ENCODE data around the gene AP2A1. TPM values are rescaled to one million over a fixed set of nuclear protein-coding genes. Genes with fewer than 3 reads are reported as not detected.

AP2A1 gene
- total RNA-seq, 2 donors from 2014 or later: 43.5 to 45.9 TPM

DNA sequence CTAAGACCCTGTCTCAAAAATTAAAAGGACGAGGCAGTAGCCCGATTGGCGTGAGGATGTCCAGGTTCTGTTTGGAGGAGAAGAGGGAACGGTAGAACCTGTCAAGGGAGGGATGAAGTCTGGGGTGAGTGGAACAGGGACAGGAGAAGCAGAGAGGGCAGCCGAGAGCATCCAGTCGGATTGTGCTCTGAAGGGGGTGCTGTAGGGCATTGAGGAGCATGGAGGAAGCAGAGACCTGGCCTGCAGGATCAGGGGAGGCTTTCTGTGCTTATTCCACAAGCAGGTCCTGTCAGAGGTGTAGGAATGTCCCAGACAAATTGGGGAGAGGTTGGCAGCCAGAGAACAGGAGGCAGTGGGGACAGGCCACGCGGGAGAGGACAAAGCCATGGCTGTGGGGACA, 14.1 kb downstream of the AP2A1 start:
- Histone ChIP-seq H3K4me3 (no peak overlapping the region), H3K4me1 (no peaks in the 10 kb centered on the region), H3K9me3 (no peaks in the 10 kb centered on the region), H3K27me3 (no peaks in the 10 kb centered on the region), H3K27ac (no peak overlapping the region), H3K36me3 (replicated peaks in 1 of 2; ENCODE audit: insufficient read depth in 1 of 2, low read depth in 2 of 2) (peaks cover 0 to 6% of the 10 kb centered on the region in 2 donors)
- TF ChIP-seq, protein P1, sequence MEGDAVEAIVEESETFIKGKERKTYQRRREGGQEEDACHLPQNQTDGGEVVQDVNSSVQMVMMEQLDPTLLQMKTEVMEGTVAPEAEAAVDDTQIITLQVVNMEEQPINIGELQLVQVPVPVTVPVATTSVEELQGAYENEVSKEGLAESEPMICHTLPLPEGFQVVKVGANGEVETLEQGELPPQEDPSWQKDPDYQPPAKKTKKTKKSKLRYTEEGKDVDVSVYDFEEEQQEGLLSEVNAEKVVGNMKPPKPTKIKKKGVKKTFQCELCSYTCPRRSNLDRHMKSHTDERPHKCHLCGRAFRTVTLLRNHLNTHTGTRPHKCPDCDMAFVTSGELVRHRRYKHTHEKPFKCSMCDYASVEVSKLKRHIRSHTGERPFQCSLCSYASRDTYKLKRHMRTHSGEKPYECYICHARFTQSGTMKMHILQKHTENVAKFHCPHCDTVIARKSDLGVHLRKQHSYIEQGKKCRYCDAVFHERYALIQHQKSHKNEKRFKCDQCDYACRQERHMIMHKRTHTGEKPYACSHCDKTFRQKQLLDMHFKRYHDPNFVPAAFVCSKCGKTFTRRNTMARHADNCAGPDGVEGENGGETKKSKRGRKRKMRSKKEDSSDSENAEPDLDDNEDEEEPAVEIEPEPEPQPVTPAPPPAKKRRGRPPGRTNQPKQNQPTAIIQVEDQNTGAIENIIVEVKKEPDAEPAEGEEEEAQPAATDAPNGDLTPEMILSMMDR (IDR thresholded peaks at IDR 0.05): no peak
- no peak for TF ChIP-seq POLR2A (IDR thresholded peaks at IDR 0.05)
- intact Hi-C loops (cut with DNase I): no loop called here
- no peak for ATAC-seq
- 82 to 85% methylated on average over 8 of the region's 8 CpGs for WGBS, 2 donors
- DNase-seq: no peak

GRCh38 chr19:49781394-49781793, 14.6 kb downstream of the AP2A1 start:
- ATAC-seq (no peak), DNase-seq (no peak)
- no peaks in the 10 kb centered on the region for H3K9me3 ChIP-seq
- no peaks in the 10 kb centered on the region for H3K27me3 ChIP-seq
- no peaks in the 10 kb centered on the region for H3K4me1 ChIP-seq
- TF ChIP-seq POLR2A (IDR thresholded peaks at IDR 0.05): no peak
- TF ChIP-seq, protein P1 (IDR thresholded peaks at IDR 0.05): no peak
- 89 to 95% methylated on average over 7 of the region's 7 CpGs for WGBS, 2 donors
- no peak overlapping the region for H3K27ac ChIP-seq
- intact Hi-C loops (cut with DNase I): no loop called here
- peaks cover 0 to 6% of the 10 kb centered on the region in 2 donors for H3K36me3 ChIP-seq (replicated peaks in 1 of 2; ENCODE audit: insufficient read depth in 1 of 2, low read depth in 2 of 2)
- no peak overlapping the region for H3K4me3 ChIP-seq

DNA sequence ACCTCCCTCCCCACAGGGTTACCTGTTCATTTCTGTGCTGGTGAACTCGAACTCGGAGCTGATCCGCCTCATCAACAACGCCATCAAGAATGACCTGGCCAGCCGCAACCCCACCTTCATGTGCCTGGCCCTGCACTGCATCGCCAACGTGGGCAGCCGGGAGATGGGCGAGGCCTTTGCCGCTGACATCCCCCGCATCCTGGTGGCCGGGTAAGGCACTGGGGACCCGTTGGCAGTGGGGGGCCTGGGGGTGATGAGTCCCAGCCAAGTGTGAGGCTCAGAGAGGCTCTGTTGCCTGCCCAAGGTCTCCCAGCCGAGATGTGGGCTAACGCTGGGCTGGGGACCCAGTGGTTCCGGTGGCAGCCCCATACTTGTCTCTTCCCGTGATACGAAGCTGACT, 15.7 kb downstream of the AP2A1 start:
- Histone ChIP-seq H3K4me1 (no peaks in the 10 kb centered on the region), H3K27me3 (no peaks in the 10 kb centered on the region), H3K9me3 (no peaks in the 10 kb centered on the region), H3K36me3 (replicated peaks in 1 of 2; ENCODE audit: insufficient read depth in 1 of 2, low read depth in 2 of 2) (peaks cover 0 to 6% of the 10 kb centered on the region in 2 donors), H3K27ac (no peak overlapping the region), H3K4me3 (no peak overlapping the region)
- WGBS, 2 donors: 95 to 96% methylated on average over 14 to 18 of the region's 18 CpGs
- no peak for ATAC-seq
- intact Hi-C loops (cut with DNase I): no loop called here
- TF ChIP-seq, protein P1 (IDR thresholded peaks at IDR 0.05): no peak
- no peak for TF ChIP-seq POLR2A (IDR thresholded peaks at IDR 0.05)
- DNase-seq: no peak

- WGBS, 2 donors: 83 to 86% methylated on average over 8 to 9 of the region's 9 CpGs
- H3K36me3 ChIP-seq (replicated peaks in 1 of 2; ENCODE audit: insufficient read depth in 1 of 2, low read depth in 2 of 2): peaks cover 0 to 7% of the 10 kb centered on the region in 2 donors
- TF ChIP-seq, protein P1 (IDR thresholded peaks at IDR 0.05): no peak
- TF ChIP-seq POLR2A (IDR thresholded peaks at IDR 0.05): no peak
- H3K9me3 ChIP-seq: no peaks in the 10 kb centered on the region
- intact Hi-C loops (cut with DNase I): no loop called here
- ATAC-seq (no peak), DNase-seq (no peak)
- H3K27ac ChIP-seq: no peak overlapping the region
- H3K4me1 ChIP-seq: no peaks in the 10 kb centered on the region
- no peak overlapping the region for H3K4me3 ChIP-seq
- H3K27me3 ChIP-seq: no peaks in the 10 kb centered on the region
These were observed 19.6 kb downstream of the AP2A1 start for GRCh38 chr19:49786376-49786820.

DNA sequence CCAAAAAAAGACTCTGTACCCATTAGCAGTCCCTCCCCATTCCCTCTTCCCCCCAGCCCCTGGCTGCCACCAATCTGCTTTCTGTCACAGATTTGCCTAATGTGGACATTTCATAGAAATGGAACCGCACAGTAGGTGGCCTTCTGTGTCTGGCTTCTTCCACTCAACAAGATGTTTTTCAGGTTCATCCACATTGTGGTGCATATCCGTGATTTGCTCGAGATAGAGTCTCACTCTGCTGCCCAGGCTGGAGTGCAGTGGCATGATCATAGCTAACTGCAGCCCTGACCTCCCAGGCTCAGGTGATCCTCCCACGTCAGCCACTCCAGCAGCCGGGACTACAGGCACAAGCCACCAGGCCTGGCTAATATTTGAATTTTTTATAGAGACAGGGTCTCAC, 20.9 kb downstream of the AP2A1 start:
- peaks cover 0 to 12% of the 10 kb centered on the region in 2 donors for H3K36me3 ChIP-seq (replicated peaks in 1 of 2; ENCODE audit: insufficient read depth in 1 of 2, low read depth in 2 of 2)
- no peaks in the 10 kb centered on the region for H3K27me3 ChIP-seq
- DNase-seq: no peak
- H3K4me1 ChIP-seq: no peaks in the 10 kb centered on the region
- no peak for ATAC-seq
- 86 to 87% methylated on average over 3 to 5 of the region's 5 CpGs for WGBS, 2 donors
- H3K27ac ChIP-seq: no peak overlapping the region
- no peaks in the 10 kb centered on the region for H3K9me3 ChIP-seq
- intact Hi-C loops (cut with DNase I): no loop called here
- H3K4me3 ChIP-seq: no peak overlapping the region
- TF ChIP-seq, protein P1 (IDR thresholded peaks at IDR 0.05): no peak
- no peak for TF ChIP-seq POLR2A (IDR thresholded peaks at IDR 0.05)
